C1 segment of cervical spinal cord (tissue), 14 donors: ENCODE data around the gene CLASP1.

Source experiments
- DNase-seq, 14 donors: peaks; one replicate each; lab custom pipeline; 2025; lab: John Stamatoyannopoulos, UW

CLASP1 gene

GRCh38 chr2:121541495-121541894 lies 107.8 kb downstream of the CLASP1 start:
- peak in 1 of 14 donors; percentile 18 for DNase-seq

- no peak for DNase-seq
Observed at GRCh38 chr2:121539750-121540469, 109.4 kb downstream of the CLASP1 start.

- no peak for DNase-seq
Observed at GRCh38 chr2:121536850-121537557, 112.3 kb downstream of the CLASP1 start.

- no peak for DNase-seq
Observed at GRCh38 chr2:121536347-121536746, 112.9 kb downstream of the CLASP1 start.

GRCh38 chr2:121534007-121534406 lies 115.3 kb downstream of the CLASP1 start:
- no peak for DNase-seq

- DNase-seq, result peak in 1 of 14 donors; percentile 8
Observed at GRCh38 chr2:121532894-121533293, 116.4 kb downstream of the CLASP1 start.

GRCh38 chr2:121532347-121532766 lies 116.9 kb downstream of the CLASP1 start:
- DNase-seq, result no peak

GRCh38 chr2:121530212-121530705 lies 119.0 kb downstream of the CLASP1 start:
- peak in 12 of 14 donors; percentile 62 to 95 (median 88) for DNase-seq

GRCh38 chr2:121529439-121530211 lies 119.6 kb downstream of the CLASP1 start:
- DNase-seq, result peak in 8 of 14 donors; percentile 52 to 85 (median 72)

GRCh38 chr2:121527009-121527682 lies 122.1 kb downstream of the CLASP1 start:
- DNase-seq, result no peak

GRCh38 chr2:121524685-121525425 lies 124.4 kb downstream of the CLASP1 start:
- no peak for DNase-seq

- DNase-seq, result peak in 6 of 14 donors; percentile 21 to 80 (median 33)
Observed at GRCh38 chr2:121521359-121521758, 127.9 kb downstream of the CLASP1 start.

GRCh38 chr2:121520641-121520994 lies 128.6 kb downstream of the CLASP1 start:
- DNase-seq, result peak in 3 of 14 donors; percentile 30 to 62 (median 58)

- DNase-seq, result peak in 11 of 14 donors; percentile 33 to 78 (median 62)
Observed at GRCh38 chr2:121519732-121520640, 129.3 kb downstream of the CLASP1 start.

GRCh38 chr2:121519153-121519552 lies 130.1 kb downstream of the CLASP1 start:
- DNase-seq, result peak in 1 of 14 donors; percentile 8

- DNase-seq, result no peak
Observed at GRCh38 chr2:121513597-121514333, 135.5 kb downstream of the CLASP1 start.

- no peak for DNase-seq
Observed at GRCh38 chr2:121510857-121511256, 138.4 kb downstream of the CLASP1 start.

GRCh38 chr2:121506621-121507020 lies 142.6 kb downstream of the CLASP1 start:
- no peak for DNase-seq
